Measurements from ENCODE around the gene FOXM1.

The FOXM1 gene

GRCh38 chr12:2854669-2855453 lies 22.1 kb downstream of the FOXM1 start:
- no peak for DNase-seq
- in situ Hi-C loops (cut with HindIII; ENCODE audit: low pct_ligation_motif_present, low pct_unique_long_range_greater_than_20kb, low sequenced_read_pairs), result no loop called here

- DNase-seq, result peak; percentile 88
- in situ Hi-C loops (cut with HindIII; ENCODE audit: low pct_ligation_motif_present, low pct_unique_long_range_greater_than_20kb, low sequenced_read_pairs), result no loop called here
These were observed 23.3 kb downstream of the FOXM1 start for GRCh38 chr12:2853626-2854025.

GRCh38 chr12:2851931-2852330 lies 25.0 kb downstream of the FOXM1 start:
- in situ Hi-C loops (cut with HindIII; ENCODE audit: low pct_ligation_motif_present, low pct_unique_long_range_greater_than_20kb, low sequenced_read_pairs), result no loop called here
- DNase-seq, result no peak

GRCh38 chr12:2845280-2845679 lies 31.7 kb downstream of the FOXM1 start:
- no peak for DNase-seq
- in situ Hi-C loops (cut with HindIII; ENCODE audit: low pct_ligation_motif_present, low pct_unique_long_range_greater_than_20kb, low sequenced_read_pairs), result no loop called here

GRCh38 chr12:2844786-2845185 lies 32.2 kb downstream of the FOXM1 start:
- DNase-seq, result no peak
- in situ Hi-C loops (cut with HindIII; ENCODE audit: low pct_ligation_motif_present, low pct_unique_long_range_greater_than_20kb, low sequenced_read_pairs), result no loop called here

GRCh38 chr12:2842948-2843347 lies 34.0 kb downstream of the FOXM1 start:
- in situ Hi-C loops (cut with HindIII; ENCODE audit: low pct_ligation_motif_present, low pct_unique_long_range_greater_than_20kb, low sequenced_read_pairs), result no loop called here
- DNase-seq, result no peak

- DNase-seq, result no peak
These were observed 35.8 kb downstream of the FOXM1 start for GRCh38 chr12:2841056-2841650.

GRCh38 chr12:2836574-2836973 lies 40.4 kb downstream of the FOXM1 start:
- in situ Hi-C loops (cut with HindIII; ENCODE audit: low pct_ligation_motif_present, low pct_unique_long_range_greater_than_20kb, low sequenced_read_pairs), result no loop called here
- no peak for DNase-seq

More at GRCh38 chr12:2841056-2841650, 35.8 kb downstream of the FOXM1 start:
- in situ Hi-C loops (cut with HindIII; ENCODE audit: low pct_ligation_motif_present, low pct_unique_long_range_greater_than_20kb, low sequenced_read_pairs), result no loop called here

GRCh38 chr12:2835691-2836403 lies 41.1 kb downstream of the FOXM1 start:
- in situ Hi-C loops (cut with HindIII; ENCODE audit: low pct_ligation_motif_present, low pct_unique_long_range_greater_than_20kb, low sequenced_read_pairs), result no loop called here
- DNase-seq, result no peak

- DNase-seq, result no peak
- in situ Hi-C loops (cut with HindIII; ENCODE audit: low pct_ligation_motif_present, low pct_unique_long_range_greater_than_20kb, low sequenced_read_pairs), result no loop called here
These were observed 42.1 kb downstream of the FOXM1 start, which contains the start of gene NRIP2 for GRCh38 chr12:2834581-2835491. Gene NRIP2, minus strand, starts transcription at chr12:2835035. Its CDS starts 52 bp downstream, at chr12:2834983.

- in situ Hi-C loops (cut with HindIII; ENCODE audit: low pct_ligation_motif_present, low pct_unique_long_range_greater_than_20kb, low sequenced_read_pairs), result no loop called here
- DNase-seq, result no peak
These were observed 43.2 kb downstream of the FOXM1 start for GRCh38 chr12:2833810-2834209.

GRCh38 chr12:2833327-2833726 lies 43.6 kb downstream of the FOXM1 start:
- in situ Hi-C loops (cut with HindIII; ENCODE audit: low pct_ligation_motif_present, low pct_unique_long_range_greater_than_20kb, low sequenced_read_pairs), result no loop called here
- no peak for DNase-seq

GRCh38 chr12:2832550-2833127 lies 44.3 kb downstream of the FOXM1 start:
- no peak for DNase-seq
- in situ Hi-C loops (cut with HindIII; ENCODE audit: low pct_ligation_motif_present, low pct_unique_long_range_greater_than_20kb, low sequenced_read_pairs), result no loop called here

- DNase-seq, result no peak
- in situ Hi-C loops (cut with HindIII; ENCODE audit: low pct_ligation_motif_present, low pct_unique_long_range_greater_than_20kb, low sequenced_read_pairs), result no loop called here
These were observed 47.7 kb downstream of the FOXM1 start for GRCh38 chr12:2829275-2829674.

- no peak for DNase-seq
- in situ Hi-C loops (cut with HindIII; ENCODE audit: low pct_ligation_motif_present, low pct_unique_long_range_greater_than_20kb, low sequenced_read_pairs), result no loop called here
These were observed 50.1 kb downstream of the FOXM1 start for GRCh38 chr12:2826721-2827515.

- in situ Hi-C loops (cut with HindIII; ENCODE audit: low pct_ligation_motif_present, low pct_unique_long_range_greater_than_20kb, low sequenced_read_pairs), result no loop called here
- DNase-seq, result no peak
These were observed 50.9 kb downstream of the FOXM1 start for GRCh38 chr12:2826036-2826435.

GRCh38 chr12:2825132-2825531 lies 51.8 kb downstream of the FOXM1 start:
- no peak for DNase-seq
- in situ Hi-C loops (cut with HindIII; ENCODE audit: low pct_ligation_motif_present, low pct_unique_long_range_greater_than_20kb, low sequenced_read_pairs), result no loop called here

- no peak for DNase-seq
- in situ Hi-C loops (cut with HindIII; ENCODE audit: low pct_ligation_motif_present, low pct_unique_long_range_greater_than_20kb, low sequenced_read_pairs), result no loop called here
These were observed 52.4 kb downstream of the FOXM1 start for GRCh38 chr12:2824541-2824940.

Data from ACHN (cell line).